GM19468 (cell line): ENCODE measurements around the gene C11orf97.

Experiments
- ATAC-seq: cut with Tn5 transposase; IDR thresholded peaks from one replicate; pipeline ENCODE4 v1.9.1; 2021; ENCODE audit warnings: mild to moderate bottlenecking, moderate library complexity, moderate number of reproducible peaks; ENCODE audit not compliant: unreplicated experiment; ENCODE audit errors: extremely low read depth

C11orf97 gene

GRCh38 chr11:94524341-94524740 is 12.1 kb downstream of the C11orf97 start:
- no peak for ATAC-seq

- ATAC-seq: no peak
These were observed 13.5 kb downstream of the C11orf97 start for GRCh38 chr11:94525546-94526324.

- ATAC-seq: no peak
These were observed 14.6 kb downstream of the C11orf97 start for GRCh38 chr11:94526645-94527438.

- ATAC-seq: no peak
These were observed 16.3 kb downstream of the C11orf97 start for GRCh38 chr11:94528551-94528950.

- ATAC-seq: no peak
These were observed 19.9 kb downstream of the C11orf97 start for GRCh38 chr11:94532211-94532610.

- no peak for ATAC-seq
These were observed 20.9 kb downstream of the C11orf97 start for GRCh38 chr11:94533206-94533605.

GRCh38 chr11:94533696-94534630 is 21.7 kb downstream of the C11orf97 start:
- no peak for ATAC-seq

- ATAC-seq: no peak
These were observed 24.1 kb downstream of the C11orf97 start for GRCh38 chr11:94536386-94536785.

GRCh38 chr11:94537031-94537600 is 24.9 kb downstream of the C11orf97 start:
- ATAC-seq: no peak

GRCh38 chr11:94539420-94539819 is 27.2 kb downstream of the C11orf97 start:
- ATAC-seq: no peak

- ATAC-seq: peak; percentile 82
These were observed 31.7 kb downstream of the C11orf97 start, which contains the start of gene FUT4 for GRCh38 chr11:94543695-94544645. TSS of gene FUT4 (plus strand) at chr11:94543921. CDS start at chr11:94544134, 213 bp downstream.

GRCh38 chr11:94544646-94545263 is 32.5 kb downstream of the C11orf97 start:
- ATAC-seq: no peak

GRCh38 chr11:94545264-94546161 is 33.3 kb downstream of the C11orf97 start:
- ATAC-seq: no peak

- ATAC-seq: no peak
These were observed 33.9 kb downstream of the C11orf97 start for GRCh38 chr11:94546162-94546470.

GRCh38 chr11:94546886-94547285 is 34.6 kb downstream of the C11orf97 start:
- ATAC-seq: no peak

- no peak for ATAC-seq
These were observed 36.9 kb downstream of the C11orf97 start for GRCh38 chr11:94549146-94549545.

- no peak for ATAC-seq
These were observed 38.3 kb downstream of the C11orf97 start for GRCh38 chr11:94550513-94550912.

- ATAC-seq: no peak
These were observed 41.7 kb downstream of the C11orf97 start for GRCh38 chr11:94553938-94554337.
